ENCODE data around the gene NUDT6.
"Not testable (repeated sequence)": the region's sequence is repeated elsewhere in the genome, so short reads cannot be mapped to it uniquely, and the experiment has no call there.

NUDT6 gene

GRCh38 chr4:122875949-122876348 lies 46.4 kb downstream of the NUDT6 start:
- no peak for DNase-seq (ENCODE audit: low read depth)

DNA sequence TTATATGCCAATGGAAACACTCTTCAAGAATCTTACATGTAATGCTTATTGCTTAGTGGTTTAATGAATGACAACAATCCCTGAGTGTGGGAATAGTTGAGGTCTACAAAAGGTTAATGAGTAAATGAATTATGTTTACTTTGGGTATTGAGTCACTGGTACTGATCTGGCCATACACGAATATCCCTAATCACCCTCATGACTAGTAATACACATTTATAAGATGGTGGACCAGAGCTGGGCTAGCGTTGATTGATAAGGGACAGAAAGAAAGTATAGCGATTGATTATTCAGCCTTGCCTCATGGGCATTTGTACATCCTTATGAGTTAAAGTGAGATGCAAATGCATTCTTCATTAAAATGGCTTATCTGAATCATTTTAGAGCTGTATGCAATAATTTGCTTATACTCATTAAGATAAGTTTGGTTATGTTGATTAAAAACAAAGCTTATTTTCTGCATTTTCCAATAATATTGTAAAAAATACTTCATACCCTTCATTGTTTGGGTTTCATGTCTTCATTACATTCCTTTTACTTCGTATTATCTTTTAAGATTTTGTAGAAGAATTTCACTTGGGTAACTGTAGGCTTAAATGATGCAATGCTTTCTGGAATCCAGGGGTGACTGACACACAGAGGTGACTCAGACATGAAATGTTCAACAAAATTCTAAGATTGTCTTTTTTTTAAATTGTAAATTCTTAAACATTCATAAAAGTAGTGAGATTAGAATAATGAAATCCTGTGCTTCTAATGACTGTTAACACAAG lies 48.4 kb downstream of the NUDT6 start:
- no peak for DNase-seq (ENCODE audit: low read depth)

- no peak for DNase-seq (ENCODE audit: low read depth)
Observed at GRCh38 chr4:122873146-122873545, 49.3 kb downstream of the NUDT6 start.

DNA sequence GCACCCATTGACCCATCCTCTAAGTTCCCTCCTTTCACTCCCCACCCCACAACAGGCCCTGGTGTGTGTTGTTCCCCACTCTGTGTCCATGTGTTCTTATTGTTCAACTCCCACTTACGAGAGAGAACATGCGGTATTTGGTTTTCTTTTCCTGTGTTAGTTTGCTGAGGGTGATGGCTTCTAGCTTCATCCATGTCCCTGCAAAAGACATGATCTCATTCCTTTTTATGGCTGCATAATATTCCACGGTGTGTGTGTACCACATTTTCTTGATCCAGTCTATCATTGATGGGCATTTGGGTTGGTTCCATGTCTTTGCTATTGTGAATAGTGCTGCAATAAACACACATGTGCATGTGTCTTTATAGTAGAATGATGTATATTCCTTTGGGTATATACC lies 54.2 kb downstream of the NUDT6 start:
- not testable (repeated sequence) for DNase-seq (ENCODE audit: low read depth)

DNA sequence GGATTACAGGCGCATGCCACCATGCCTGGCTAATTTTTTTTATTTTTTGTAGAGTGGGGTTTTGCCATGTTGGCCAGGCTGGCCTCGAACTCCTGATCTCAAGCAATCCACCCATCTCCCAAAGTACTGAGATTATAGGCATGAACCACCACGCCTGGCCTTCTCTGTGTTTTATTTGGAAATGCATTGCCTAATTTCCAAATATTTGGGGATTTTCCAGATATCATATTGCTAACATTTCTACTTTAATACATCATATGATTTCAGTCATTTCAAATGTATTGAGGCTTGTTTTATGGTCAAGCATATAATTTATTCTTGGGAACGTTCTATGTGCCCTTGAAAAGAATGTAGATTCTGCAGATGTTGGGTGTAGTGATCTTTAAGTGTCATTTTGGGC lies 57.0 kb downstream of the NUDT6 start:
- no peak for DNase-seq (ENCODE audit: low read depth)

DNA sequence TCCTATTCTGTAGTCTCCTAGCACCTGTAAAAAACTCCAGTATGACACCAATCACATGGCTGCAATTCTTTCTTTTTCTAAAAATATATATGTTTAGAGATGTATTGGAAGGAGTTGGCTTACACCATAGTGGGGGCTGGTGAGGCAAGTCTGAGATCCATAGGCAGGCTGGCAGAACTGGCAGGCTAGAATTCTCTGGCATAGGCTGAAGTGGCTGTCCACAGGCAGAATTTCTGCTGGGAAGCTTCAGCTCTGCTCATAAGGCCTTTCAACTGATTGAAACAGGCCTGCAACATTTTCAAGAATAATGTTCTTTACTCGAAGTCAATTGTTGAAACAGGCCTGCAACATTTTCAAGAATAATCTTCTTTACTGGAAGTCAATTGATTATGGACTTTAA lies 58.8 kb downstream of the NUDT6 start:
- no peak for DNase-seq (ENCODE audit: low read depth)

- no peak for DNase-seq (ENCODE audit: low read depth)
Observed at GRCh38 chr4:122861172-122861943, 61.0 kb downstream of the NUDT6 start.

GRCh38 chr4:122858705-122859104 lies 63.7 kb downstream of the NUDT6 start:
- no peak for DNase-seq (ENCODE audit: low read depth)

- no peak for DNase-seq (ENCODE audit: low read depth)
Observed at GRCh38 chr4:122857160-122857559, 65.2 kb downstream of the NUDT6 start.

- no peak for DNase-seq (ENCODE audit: low read depth)
Observed at GRCh38 chr4:122855353-122855890, 67.0 kb downstream of the NUDT6 start.

DNA sequence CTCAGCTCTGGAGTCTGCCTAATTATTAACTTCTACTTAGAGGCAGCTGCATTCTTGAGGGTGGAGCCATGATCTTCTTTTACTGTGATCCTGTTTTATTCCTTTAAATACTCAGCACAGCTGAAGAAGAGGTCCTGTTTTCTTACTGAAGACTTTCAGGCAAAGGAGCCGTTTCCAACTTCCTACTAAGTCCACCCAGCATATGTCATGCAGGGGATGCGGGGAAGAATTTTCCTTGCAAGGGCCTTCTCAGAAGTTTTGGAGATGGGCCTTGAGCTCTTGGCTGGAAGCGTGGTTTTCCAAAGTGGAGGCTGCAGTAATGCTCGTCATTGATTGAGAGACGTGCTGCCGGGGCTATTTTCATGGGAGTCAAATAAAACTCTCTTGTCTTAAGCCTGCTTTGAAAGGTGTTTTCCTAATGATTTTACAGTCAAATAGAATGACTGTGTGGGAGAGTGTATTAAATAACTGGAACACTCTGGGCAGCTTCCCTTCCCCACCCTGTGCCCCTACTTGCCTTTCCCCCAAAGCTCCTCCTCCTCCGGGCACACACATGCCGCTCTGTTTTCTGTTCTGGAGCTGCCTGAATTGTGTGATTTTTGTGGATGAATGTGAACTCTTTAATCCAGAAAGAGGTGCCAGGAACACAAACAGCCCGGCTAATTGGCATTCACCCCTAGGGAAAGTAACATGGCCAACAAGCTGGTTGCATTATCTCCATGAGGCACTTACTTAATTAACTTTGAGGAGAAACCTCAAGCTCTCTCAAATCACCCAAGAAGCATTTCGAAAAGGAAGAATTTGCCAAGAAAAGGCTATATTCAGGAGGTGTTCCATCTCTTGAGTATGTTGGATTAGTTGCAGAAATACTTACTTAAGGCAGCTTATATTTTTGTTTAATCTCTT lies 67.7 kb downstream of the NUDT6 start:
- no peak for DNase-seq (ENCODE audit: low read depth)

DNA sequence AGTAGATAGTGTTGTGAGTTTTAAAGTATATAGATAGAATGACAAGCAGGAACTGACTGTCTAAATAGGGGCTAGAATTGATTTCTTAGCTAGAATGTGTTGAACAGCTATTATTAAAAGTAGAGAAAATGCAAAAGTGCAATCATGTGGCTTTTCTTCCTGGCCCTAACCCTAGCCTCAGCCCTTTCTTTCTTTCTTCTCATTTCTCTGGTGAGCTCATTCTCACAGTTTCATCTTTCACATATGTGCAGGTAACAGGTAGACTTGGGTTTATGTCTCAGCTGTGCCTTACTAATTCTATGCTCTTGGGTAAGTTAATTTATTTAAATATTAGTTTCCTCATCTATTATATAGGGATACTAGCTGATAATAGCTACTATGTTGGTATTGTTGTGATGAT lies 70.8 kb downstream of the NUDT6 start:
- no peak for DNase-seq (ENCODE audit: low read depth)

GRCh38 chr4:122849789-122850188 lies 72.6 kb downstream of the NUDT6 start:
- DNase-seq (ENCODE audit: low read depth), result not testable (repeated sequence)

GRCh38 chr4:122847931-122848330 lies 74.5 kb downstream of the NUDT6 start:
- DNase-seq (ENCODE audit: low read depth), result no peak

- DNase-seq (ENCODE audit: low read depth), result no peak
Observed at GRCh38 chr4:122845760-122846159, 76.6 kb downstream of the NUDT6 start.

- no peak for DNase-seq (ENCODE audit: low read depth)
Observed at GRCh38 chr4:122845066-122845465, 77.3 kb downstream of the NUDT6 start.

DNA sequence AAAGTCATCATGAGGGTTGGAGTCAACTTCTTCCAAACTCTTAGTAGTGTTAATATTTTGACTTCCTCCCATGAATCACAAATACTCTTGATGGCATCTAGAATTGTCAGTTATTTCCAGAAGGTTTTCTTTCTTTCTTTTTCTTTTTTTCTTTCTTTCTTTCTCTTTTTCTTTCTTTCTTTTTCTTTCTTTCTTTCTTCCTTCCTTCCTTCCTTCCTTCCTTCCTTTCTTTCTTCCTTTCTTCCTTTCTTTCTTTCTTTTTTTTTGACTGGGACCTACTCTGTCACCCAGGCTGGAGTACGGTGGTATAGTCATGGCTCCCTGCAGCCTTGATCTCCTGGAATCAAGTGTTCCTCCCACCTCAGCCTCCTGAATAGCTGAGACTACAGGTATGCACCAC lies 78.0 kb downstream of the NUDT6 start:
- DNase-seq (ENCODE audit: low read depth), result not testable (repeated sequence)

DNA sequence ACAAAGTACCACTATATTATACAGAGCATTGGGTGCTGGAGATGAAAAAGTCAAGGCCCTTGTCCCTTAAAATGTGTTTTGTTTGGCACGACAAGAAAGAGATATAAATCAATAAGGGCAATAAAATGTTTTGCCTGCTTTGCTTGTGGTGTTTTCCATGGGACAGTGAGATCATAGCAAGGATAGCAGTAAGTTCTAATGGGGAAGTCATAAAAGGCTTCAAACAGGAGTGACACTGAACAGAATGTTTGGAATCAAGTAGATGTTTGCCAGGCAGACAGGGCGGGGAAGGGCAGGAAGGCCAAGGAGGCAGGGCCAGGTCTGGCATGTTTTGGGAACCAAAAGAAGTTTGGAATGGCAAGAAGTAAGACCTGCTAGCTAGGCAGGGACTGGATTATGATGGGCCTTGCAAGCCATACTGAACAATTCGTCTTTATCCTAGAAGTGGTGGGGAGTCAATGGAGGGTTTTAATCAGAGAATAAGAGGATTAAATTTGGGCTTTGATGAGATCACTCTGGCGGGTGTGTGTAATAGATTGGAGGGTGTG lies 79.3 kb downstream of the NUDT6 start:
- no peak for DNase-seq (ENCODE audit: low read depth)

All from activated T-cell treated with anti-CD3 and anti-CD28 coated beads for 1 hour (primary cell).